NOMO-1 treated with DMSO at 0.1 percent for 48 hours (cell line): ENCODE data around the gene NEGR1.

ENCODE experiments used
- DNase-seq: peaks from one replicate; lab custom pipeline; 2025; ENCODE audit not compliant: unreplicated experiment; lab: John Stamatoyannopoulos, UW

Gene NEGR1

GRCh38 chr1:71869326-71869725 is 413.0 kb downstream of the NEGR1 start:
- DNase-seq: no peak

- DNase-seq: no peak
Measured at GRCh38 chr1:71862756-71863155, 419.6 kb downstream of the NEGR1 start.

GRCh38 chr1:71861022-71861421 is 421.3 kb downstream of the NEGR1 start:
- DNase-seq: peak; percentile 82

- no peak for DNase-seq
Measured at GRCh38 chr1:71859806-71860205, 422.5 kb downstream of the NEGR1 start.

- no peak for DNase-seq
Measured at GRCh38 chr1:71857862-71858261, 424.5 kb downstream of the NEGR1 start.

- DNase-seq: no peak
Measured at GRCh38 chr1:71853360-71853759, 429.0 kb downstream of the NEGR1 start.

- no peak for DNase-seq
Measured at GRCh38 chr1:71850936-71851335, 431.4 kb downstream of the NEGR1 start.

- no peak for DNase-seq
Measured at GRCh38 chr1:71850515-71850914, 431.8 kb downstream of the NEGR1 start.

- no peak for DNase-seq
Measured at GRCh38 chr1:71843012-71843411, 439.3 kb downstream of the NEGR1 start.

GRCh38 chr1:71839876-71840275 is 442.5 kb downstream of the NEGR1 start:
- no peak for DNase-seq

- DNase-seq: no peak
Measured at GRCh38 chr1:71836904-71837303, 445.4 kb downstream of the NEGR1 start.

GRCh38 chr1:71835442-71835813 is 446.9 kb downstream of the NEGR1 start:
- peak; percentile 19 for DNase-seq

GRCh38 chr1:71834601-71835441 is 447.5 kb downstream of the NEGR1 start:
- no peak for DNase-seq

- DNase-seq: no peak
Measured at GRCh38 chr1:71831646-71832045, 450.7 kb downstream of the NEGR1 start.

- no peak for DNase-seq
Measured at GRCh38 chr1:71829346-71829745, 453.0 kb downstream of the NEGR1 start.

- DNase-seq: no peak
Measured at GRCh38 chr1:71828431-71829012, 453.8 kb downstream of the NEGR1 start.

- DNase-seq: no peak
Measured at GRCh38 chr1:71823708-71824305, 458.5 kb downstream of the NEGR1 start.

- no peak for DNase-seq
Measured at GRCh38 chr1:71817028-71817427, 465.3 kb downstream of the NEGR1 start.

GRCh38 chr1:71809085-71809484 is 473.3 kb downstream of the NEGR1 start:
- DNase-seq: peak; percentile 10

- no peak for DNase-seq
Measured at GRCh38 chr1:71804140-71804539, 478.2 kb downstream of the NEGR1 start.

- no peak for DNase-seq
Measured at GRCh38 chr1:71796006-71796405, 486.3 kb downstream of the NEGR1 start.

GRCh38 chr1:71792264-71792663 is 490.1 kb downstream of the NEGR1 start:
- DNase-seq: peak; percentile 49
